Chondrocyte (in vitro differentiated cells): ENCODE results near the gene SLC35E2B. TPM values are rescaled to one million over a fixed set of nuclear protein-coding genes. Genes with fewer than 3 reads are reported as not detected.

Experiments used
- DNase-seq: peaks from one replicate; pipeline ENCODE4 v3.0.0; 2021; ENCODE audit warnings: mixed read lengths, low spot score
- H3K27ac Mint-ChIP-seq: one replicate; pipeline ENCODE4 v1.8.0; 2021; ENCODE audit warnings: mild to moderate bottlenecking, moderate library complexity, mixed read lengths; ENCODE audit not compliant: unreplicated experiment
- H3K27me3 Mint-ChIP-seq: 2 replicates; pipeline ENCODE4 v1.8.0; 2021; ENCODE audit warnings: low read depth, mixed read lengths
- H3K36me3 Mint-ChIP-seq: 2 replicates; pipeline ENCODE4 v1.8.0; 2021; ENCODE audit warnings: low read depth, mixed read lengths
- H3K4me1 Mint-ChIP-seq: 2 replicates; pipeline ENCODE4 v1.8.0; 2021; ENCODE audit warnings: low read depth, mild to moderate bottlenecking, mixed read lengths
- H3K4me3 Mint-ChIP-seq: one replicate; pipeline ENCODE4 v1.8.0; 2021; ENCODE audit warnings: mild to moderate bottlenecking, moderate library complexity, mixed read lengths; ENCODE audit not compliant: unreplicated experiment
- H3K9me3 Mint-ChIP-seq: 2 replicates; pipeline ENCODE4 v1.8.0; 2021; ENCODE audit warnings: low read depth, mixed read lengths
- CTCF ChIP-seq: fragments of 200-600 bp; sonication (generic); IDR thresholded peaks from 2 replicates; pipeline ENCODE4 v1.5.0; 2021; ENCODE audit warnings: antibody characterized with exemption, mild to moderate bottlenecking, moderate library complexity
- total RNA-seq: library from RNA; stranded (reverse); gene quantifications from 3 replicates; pipeline ENCODE4 v1.2.1, GENCODE V29; 2021

Gene SLC35E2B
- total RNA-seq, 1 donor from 2014 or later, result 51.6 TPM

GRCh38 chr1:1615256-1616044 is 77.1 kb downstream of the SLC35E2B start, which contains the start of gene MIB2:
TSS of gene MIB2 (plus strand) at chr1:1615500. CDS start at chr1:1623453, 7,953 bp downstream.
- Mint-ChIP-seq H3K27ac (peak within 1 kb of the TSS; percentile 92), H3K4me1 (peaks cover 31% of the 10 kb centered on the region), H3K27me3 (no peaks in the 10 kb centered on the region), H3K36me3 (peaks cover 4% of the 10 kb centered on the region), H3K9me3 (no peaks in the 10 kb centered on the region), H3K4me3 (peak within 1 kb of the TSS; percentile 93)
- DNase-seq, result peak; percentile 99
- no peak for TF ChIP-seq CTCF

- no peaks in the 10 kb centered on the region for H3K9me3 Mint-ChIP-seq
- TF ChIP-seq CTCF, result no peak
- peak overlapping the region; percentile 93 for H3K4me3 Mint-ChIP-seq
- H3K27ac Mint-ChIP-seq, result peak overlapping the region; percentile 92
- no peaks in the 10 kb centered on the region for H3K27me3 Mint-ChIP-seq
- no peak for DNase-seq
- peaks cover 4% of the 10 kb centered on the region for H3K36me3 Mint-ChIP-seq
- peaks cover 31% of the 10 kb centered on the region for H3K4me1 Mint-ChIP-seq
Observed at GRCh38 chr1:1614954-1615255, 77.7 kb downstream of the SLC35E2B start.

- Mint-ChIP-seq H3K27me3 (no peaks in the 10 kb centered on the region), H3K36me3 (peaks cover 4% of the 10 kb centered on the region), H3K9me3 (no peaks in the 10 kb centered on the region), H3K27ac (peak overlapping the region; percentile 92), H3K4me3 (peak overlapping the region; percentile 93), H3K4me1 (peaks cover 31% of the 10 kb centered on the region)
- no peak for DNase-seq
- no peak for TF ChIP-seq CTCF
Observed at GRCh38 chr1:1614204-1614953, 78.2 kb downstream of the SLC35E2B start.

- H3K4me3 Mint-ChIP-seq, result peak overlapping the region; percentile 93
- peaks cover 3% of the 10 kb centered on the region for H3K36me3 Mint-ChIP-seq
- no peaks in the 10 kb centered on the region for H3K27me3 Mint-ChIP-seq
- no peak overlapping the region for H3K27ac Mint-ChIP-seq
- no peak for TF ChIP-seq CTCF
- no peaks in the 10 kb centered on the region for H3K9me3 Mint-ChIP-seq
- peaks cover 31% of the 10 kb centered on the region for H3K4me1 Mint-ChIP-seq
- no peak for DNase-seq
Observed at GRCh38 chr1:1613509-1614082, 79.0 kb downstream of the SLC35E2B start.

- H3K9me3 Mint-ChIP-seq, result no peaks in the 10 kb centered on the region
- no peak for DNase-seq
- H3K4me1 Mint-ChIP-seq, result peaks cover 24% of the 10 kb centered on the region
- no peak overlapping the region for H3K27ac Mint-ChIP-seq
- H3K4me3 Mint-ChIP-seq, result no peak overlapping the region
- no peak for TF ChIP-seq CTCF
- no peaks in the 10 kb centered on the region for H3K27me3 Mint-ChIP-seq
- H3K36me3 Mint-ChIP-seq, result peaks cover 3% of the 10 kb centered on the region
Observed at GRCh38 chr1:1612104-1612400, 80.5 kb downstream of the SLC35E2B start.
